ENCODE results near the gene SRXN1. TPM values are rescaled to one million over a fixed set of nuclear protein-coding genes. Genes with fewer than 3 reads are reported as not detected.

Gene SRXN1
- total RNA-seq, 1 donor from 2014 or later: 20.8 TPM

- H3K36me3 Mint-ChIP-seq (ENCODE audit: low read depth): peaks cover 23% of the 10 kb centered on the region
- H3K27ac Mint-ChIP-seq (ENCODE audit: unreplicated experiment): no peak overlapping the region
- no peak overlapping the region for H3K4me3 Mint-ChIP-seq (ENCODE audit: unreplicated experiment)
- no peaks in the 10 kb centered on the region for H3K27me3 Mint-ChIP-seq (ENCODE audit: low read depth)
- no peak for TF ChIP-seq CTCF (IDR thresholded peaks at IDR 0.05)
- H3K9me3 Mint-ChIP-seq (ENCODE audit: low read depth): no peaks in the 10 kb centered on the region
- DNase-seq (ENCODE audit: low spot score): no peak
- H3K4me1 Mint-ChIP-seq (ENCODE audit: low read depth): peaks cover 26% of the 10 kb centered on the region
These were observed 5.5 kb downstream of the SRXN1 start for GRCh38 chr20:647479-648019.

DNA sequence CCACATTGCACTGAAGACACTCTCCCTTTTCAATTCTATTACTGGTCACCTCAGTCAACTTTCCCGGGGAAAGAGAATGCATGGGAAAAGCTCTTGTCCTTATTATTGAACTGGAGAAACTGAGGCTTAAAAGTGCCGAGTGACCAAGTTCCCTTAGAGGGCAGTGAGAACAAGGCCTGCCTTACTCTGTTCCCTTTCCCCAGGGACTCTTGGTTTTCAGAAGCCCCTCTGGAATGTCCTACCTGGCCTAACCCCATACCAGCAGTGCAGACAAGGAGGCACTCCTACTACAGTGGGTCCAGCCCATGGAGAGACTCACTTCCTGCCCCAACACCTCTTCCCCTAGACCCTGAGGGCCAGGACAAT, 6.1 kb downstream of the SRXN1 start:
- Mint-ChIP-seq H3K27me3 (ENCODE audit: low read depth) (no peaks in the 10 kb centered on the region), H3K4me1 (ENCODE audit: low read depth) (peaks cover 19% of the 10 kb centered on the region), H3K36me3 (ENCODE audit: low read depth) (peaks cover 23% of the 10 kb centered on the region), H3K4me3 (ENCODE audit: unreplicated experiment) (no peak overlapping the region), H3K27ac (ENCODE audit: unreplicated experiment) (no peak overlapping the region), H3K9me3 (ENCODE audit: low read depth) (no peaks in the 10 kb centered on the region)
- TF ChIP-seq CTCF (IDR thresholded peaks at IDR 0.05): no peak
- DNase-seq (ENCODE audit: low spot score): no peak

DNA sequence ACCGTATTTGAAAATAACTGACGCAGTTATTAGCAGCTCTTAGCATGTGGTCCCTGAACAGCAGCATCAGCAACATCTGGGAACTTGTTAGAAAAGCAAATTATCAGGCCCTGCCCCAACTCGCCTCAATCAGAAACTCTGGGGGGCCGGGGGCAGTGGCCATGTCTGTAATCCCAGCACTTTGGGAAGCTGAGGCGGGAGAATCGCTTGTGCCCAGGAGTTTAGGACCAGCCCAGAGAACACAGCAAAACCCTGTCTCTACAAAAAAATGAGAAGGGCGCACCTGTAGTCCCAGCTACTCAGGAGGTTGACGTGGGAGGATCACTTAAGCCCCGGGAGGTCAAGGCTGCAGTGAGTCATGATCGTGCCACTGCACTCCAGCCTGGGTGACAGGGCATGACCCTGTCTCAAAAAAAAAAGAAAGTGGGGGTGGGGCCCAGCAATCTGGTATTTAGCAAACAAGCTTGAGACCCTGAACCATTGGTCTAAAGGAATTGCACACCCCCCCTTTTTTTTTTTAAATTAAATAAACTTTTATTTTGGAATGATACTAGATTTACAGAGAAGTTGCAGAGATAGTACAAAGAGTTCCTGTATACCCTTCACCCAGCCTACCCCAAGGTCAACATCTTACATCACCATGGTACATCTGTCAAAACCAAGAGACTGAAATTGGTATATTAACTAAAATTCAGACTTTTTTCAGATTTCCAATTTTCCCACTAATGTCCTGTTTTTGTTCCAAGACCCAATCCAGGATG, 6.7 kb downstream of the SRXN1 start:
- H3K9me3 Mint-ChIP-seq (ENCODE audit: low read depth): no peaks in the 10 kb centered on the region
- no peak overlapping the region for H3K4me3 Mint-ChIP-seq (ENCODE audit: unreplicated experiment)
- H3K27ac Mint-ChIP-seq (ENCODE audit: unreplicated experiment): no peak overlapping the region
- TF ChIP-seq CTCF (IDR thresholded peaks at IDR 0.05): no peak
- H3K36me3 Mint-ChIP-seq (ENCODE audit: low read depth): peaks cover 23% of the 10 kb centered on the region
- no peak for DNase-seq (ENCODE audit: low spot score)
- no peaks in the 10 kb centered on the region for H3K27me3 Mint-ChIP-seq (ENCODE audit: low read depth)
- H3K4me1 Mint-ChIP-seq (ENCODE audit: low read depth): peaks cover 16% of the 10 kb centered on the region

- H3K4me3 Mint-ChIP-seq (ENCODE audit: unreplicated experiment): no peak overlapping the region
These were observed 7.5 kb downstream of the SRXN1 start for GRCh38 chr20:645318-646106.

More at GRCh38 chr20:645318-646106, 7.5 kb downstream of the SRXN1 start:
- peak; percentile 96 for TF ChIP-seq CTCF (IDR thresholded peaks at IDR 0.05)
- peaks cover 11% of the 10 kb centered on the region for H3K4me1 Mint-ChIP-seq (ENCODE audit: low read depth)
- no peaks in the 10 kb centered on the region for H3K9me3 Mint-ChIP-seq (ENCODE audit: low read depth)
- no peaks in the 10 kb centered on the region for H3K27me3 Mint-ChIP-seq (ENCODE audit: low read depth)
- DNase-seq (ENCODE audit: low spot score): no peak
- H3K27ac Mint-ChIP-seq (ENCODE audit: unreplicated experiment): no peak overlapping the region
- peaks cover 20% of the 10 kb centered on the region for H3K36me3 Mint-ChIP-seq (ENCODE audit: low read depth)
